ENCODE measurements around the gene COL4A2. TPM values are rescaled to one million over a fixed set of nuclear protein-coding genes. Genes with fewer than 3 reads are reported as not detected.

Gene COL4A2
- total and polyA plus RNA-seq, 4 donors, result 130 to 334 (median 170) TPM

GRCh38 chr13:110407531-110407930, 100.4 kb downstream of the COL4A2 start:
- Histone ChIP-seq H3K4me1 (ENCODE audit: control insufficient read depth, insufficient read depth, low read length) (peaks cover 22% of the 10 kb centered on the region), H3K27ac (ENCODE audit: low read depth, low read length) (no peak overlapping the region), H3K27me3 (ENCODE audit: control insufficient read depth, insufficient read depth, low read length) (no peaks in the 10 kb centered on the region), H3K9me3 (ENCODE audit: control insufficient read depth, insufficient read depth, low read length) (no peaks in the 10 kb centered on the region), H3K4me3 (ENCODE audit: low read depth, low read length) (no peak overlapping the region), H3K36me3 (ENCODE audit: control insufficient read depth, insufficient read depth, low read length) (no peaks in the 10 kb centered on the region)
- 48% methylated on average over 9 of the region's 9 CpGs for WGBS (ENCODE audit: insufficient coverage)
- DNase-seq (ENCODE audit: low read depth in 4 of 6, low spot score in 6 of 6), result peak in 1 of 6 donors; percentile 21

GRCh38 chr13:110408286-110408685, 101.2 kb downstream of the COL4A2 start:
- H3K27ac ChIP-seq (ENCODE audit: low read depth, low read length), result no peak overlapping the region
- no peaks in the 10 kb centered on the region for H3K36me3 ChIP-seq (ENCODE audit: control insufficient read depth, insufficient read depth, low read length)
- peaks cover 24% of the 10 kb centered on the region for H3K4me1 ChIP-seq (ENCODE audit: control insufficient read depth, insufficient read depth, low read length)
- DNase-seq (ENCODE audit: low read depth in 4 of 6, low spot score in 6 of 6), result no peak
- 92% methylated on average over 12 of the region's 12 CpGs for WGBS (ENCODE audit: insufficient coverage)
- no peaks in the 10 kb centered on the region for H3K9me3 ChIP-seq (ENCODE audit: control insufficient read depth, insufficient read depth, low read length)
- H3K27me3 ChIP-seq (ENCODE audit: control insufficient read depth, insufficient read depth, low read length), result no peaks in the 10 kb centered on the region
- no peak overlapping the region for H3K4me3 ChIP-seq (ENCODE audit: low read depth, low read length)

- WGBS (ENCODE audit: insufficient coverage), result 68% methylated on average over 9 of the region's 13 CpGs
- Histone ChIP-seq H3K27ac (ENCODE audit: low read depth, low read length) (no peak overlapping the region), H3K4me1 (ENCODE audit: control insufficient read depth, insufficient read depth, low read length) (peaks cover 29% of the 10 kb centered on the region)
Observed at GRCh38 chr13:110409581-110409992, 102.5 kb downstream of the COL4A2 start.

GRCh38 chr13:110410000-110410399, 102.9 kb downstream of the COL4A2 start:
- Histone ChIP-seq H3K4me1 (ENCODE audit: control insufficient read depth, insufficient read depth, low read length) (peaks cover 29% of the 10 kb centered on the region), H3K27ac (ENCODE audit: low read depth, low read length) (no peak overlapping the region), H3K27me3 (ENCODE audit: control insufficient read depth, insufficient read depth, low read length) (no peaks in the 10 kb centered on the region), H3K36me3 (ENCODE audit: control insufficient read depth, insufficient read depth, low read length) (no peaks in the 10 kb centered on the region), H3K4me3 (ENCODE audit: low read depth, low read length) (no peak overlapping the region), H3K9me3 (ENCODE audit: control insufficient read depth, insufficient read depth, low read length) (no peaks in the 10 kb centered on the region)
- DNase-seq (ENCODE audit: low read depth in 4 of 6, low spot score in 6 of 6), result no peak
- 92% methylated on average over 8 of the region's 10 CpGs for WGBS (ENCODE audit: insufficient coverage)

More at GRCh38 chr13:110409581-110409992, 102.5 kb downstream of the COL4A2 start:
- Histone ChIP-seq H3K36me3 (ENCODE audit: control insufficient read depth, insufficient read depth, low read length) (no peaks in the 10 kb centered on the region), H3K9me3 (ENCODE audit: control insufficient read depth, insufficient read depth, low read length) (no peaks in the 10 kb centered on the region), H3K4me3 (ENCODE audit: low read depth, low read length) (no peak overlapping the region), H3K27me3 (ENCODE audit: control insufficient read depth, insufficient read depth, low read length) (no peaks in the 10 kb centered on the region)
- DNase-seq (ENCODE audit: low read depth in 4 of 6, low spot score in 6 of 6), result no peak

- WGBS (ENCODE audit: insufficient coverage), result 73% methylated on average over 10 of the region's 12 CpGs
- H3K27me3 ChIP-seq (ENCODE audit: control insufficient read depth, insufficient read depth, low read length), result no peaks in the 10 kb centered on the region
- no peaks in the 10 kb centered on the region for H3K9me3 ChIP-seq (ENCODE audit: control insufficient read depth, insufficient read depth, low read length)
- peaks cover 29% of the 10 kb centered on the region for H3K4me1 ChIP-seq (ENCODE audit: control insufficient read depth, insufficient read depth, low read length)
- peak overlapping the region; percentile 73 for H3K27ac ChIP-seq (ENCODE audit: low read depth, low read length)
- H3K4me3 ChIP-seq (ENCODE audit: low read depth, low read length), result no peak overlapping the region
- no peaks in the 10 kb centered on the region for H3K36me3 ChIP-seq (ENCODE audit: control insufficient read depth, insufficient read depth, low read length)
- peak in 1 of 6 donors; percentile 39 for DNase-seq (ENCODE audit: low read depth in 4 of 6, low spot score in 6 of 6)
Observed at GRCh38 chr13:110410936-110411687, 104.0 kb downstream of the COL4A2 start.

GRCh38 chr13:110411688-110412059, 104.6 kb downstream of the COL4A2 start:
- Histone ChIP-seq H3K27ac (ENCODE audit: low read depth, low read length) (peak overlapping the region; percentile 73), H3K4me1 (ENCODE audit: control insufficient read depth, insufficient read depth, low read length) (peaks cover 29% of the 10 kb centered on the region), H3K4me3 (ENCODE audit: low read depth, low read length) (no peak overlapping the region), H3K9me3 (ENCODE audit: control insufficient read depth, insufficient read depth, low read length) (no peaks in the 10 kb centered on the region), H3K36me3 (ENCODE audit: control insufficient read depth, insufficient read depth, low read length) (no peaks in the 10 kb centered on the region), H3K27me3 (ENCODE audit: control insufficient read depth, insufficient read depth, low read length) (no peaks in the 10 kb centered on the region)
- no peak for DNase-seq (ENCODE audit: low read depth in 4 of 6, low spot score in 6 of 6)
- 83% methylated on average over 1 of the region's 3 CpGs for WGBS (ENCODE audit: insufficient coverage)

- peaks cover 23% of the 10 kb centered on the region for H3K4me1 ChIP-seq (ENCODE audit: control insufficient read depth, insufficient read depth, low read length)
- DNase-seq (ENCODE audit: low read depth in 4 of 6, low spot score in 6 of 6), result peak; percentile 29 to 89 (median 54)
- no peak overlapping the region for H3K4me3 ChIP-seq (ENCODE audit: low read depth, low read length)
- H3K27me3 ChIP-seq (ENCODE audit: control insufficient read depth, insufficient read depth, low read length), result no peaks in the 10 kb centered on the region
- peak overlapping the region; percentile 73 for H3K27ac ChIP-seq (ENCODE audit: low read depth, low read length)
- no peaks in the 10 kb centered on the region for H3K36me3 ChIP-seq (ENCODE audit: control insufficient read depth, insufficient read depth, low read length)
- H3K9me3 ChIP-seq (ENCODE audit: control insufficient read depth, insufficient read depth, low read length), result no peaks in the 10 kb centered on the region
- 42% methylated on average over 16 of the region's 16 CpGs for WGBS (ENCODE audit: insufficient coverage)
Observed at GRCh38 chr13:110412132-110412914, 105.2 kb downstream of the COL4A2 start.

GRCh38 chr13:110413016-110413675, 106.1 kb downstream of the COL4A2 start:
- peak overlapping the region; percentile 73 for H3K27ac ChIP-seq (ENCODE audit: low read depth, low read length)
- 89% methylated on average over 17 of the region's 17 CpGs for WGBS (ENCODE audit: insufficient coverage)
- H3K4me3 ChIP-seq (ENCODE audit: low read depth, low read length), result no peak overlapping the region
- no peaks in the 10 kb centered on the region for H3K9me3 ChIP-seq (ENCODE audit: control insufficient read depth, insufficient read depth, low read length)
- no peaks in the 10 kb centered on the region for H3K27me3 ChIP-seq (ENCODE audit: control insufficient read depth, insufficient read depth, low read length)
- no peaks in the 10 kb centered on the region for H3K36me3 ChIP-seq (ENCODE audit: control insufficient read depth, insufficient read depth, low read length)
- no peak for DNase-seq (ENCODE audit: low read depth in 4 of 6, low spot score in 6 of 6)
- H3K4me1 ChIP-seq (ENCODE audit: control insufficient read depth, insufficient read depth, low read length), result peaks cover 19% of the 10 kb centered on the region

- no peak for DNase-seq (ENCODE audit: low read depth in 4 of 6, low spot score in 6 of 6)
- Histone ChIP-seq H3K27me3 (ENCODE audit: control insufficient read depth, insufficient read depth, low read length) (no peaks in the 10 kb centered on the region), H3K4me3 (ENCODE audit: low read depth, low read length) (no peak overlapping the region), H3K27ac (ENCODE audit: low read depth, low read length) (no peak overlapping the region), H3K4me1 (ENCODE audit: control insufficient read depth, insufficient read depth, low read length) (peaks cover 19% of the 10 kb centered on the region), H3K9me3 (ENCODE audit: control insufficient read depth, insufficient read depth, low read length) (no peaks in the 10 kb centered on the region), H3K36me3 (ENCODE audit: control insufficient read depth, insufficient read depth, low read length) (no peaks in the 10 kb centered on the region)
- 75% methylated on average over 5 of the region's 6 CpGs for WGBS (ENCODE audit: insufficient coverage)
Observed at GRCh38 chr13:110413676-110414040, 106.6 kb downstream of the COL4A2 start.

Measured in spinal cord (tissue), 10 donors.